Caco-2 (cell line): ENCODE data around the gene PIK3C3. TPM values are rescaled to one million over a fixed set of nuclear protein-coding genes. Genes with fewer than 3 reads are reported as not detected.

ENCODE experiments used
- BruUV-seq: library from RNA; stranded (reverse); fragments of 400-500 nt; replicated peaks from 2 replicates; lab custom pipeline; 2021; lab: Mats Ljungman, UMichigan
- CTCF ChIA-PET: fragments of 300-600 bp; sonication (Branson Sonifier 250); formaldehyde crosslinking; loops from one replicate; lab custom pipeline; 2022; ENCODE audit warnings: antibody characterized with exemption; lab: Charles Lee
- POLR2A ChIA-PET: fragments of 300-600 bp; sonication (Branson Sonifier 250); formaldehyde crosslinking; loops from one replicate; lab custom pipeline; 2022; ENCODE audit warnings: antibody characterized with exemption; lab: Charles Lee
- DNase-seq, 2 experiments: peaks; one replicate each; pipeline versions ENCODE4 v3.0.0 to v3.0.0-alpha.2; 2020 to 2022
- H3K27me3 ChIP-seq: replicated peaks from 2 replicates; pipeline ENCODE4 v1.6.0; 2011; ENCODE audit warnings: low read length; ENCODE audit not compliant: control insufficient read depth, insufficient read depth
- H3K36me3 ChIP-seq: 2 replicates; pipeline ENCODE4 v1.5.1; 2011; ENCODE audit warnings: low read length; ENCODE audit not compliant: control insufficient read depth, insufficient read depth
- H3K4me1 ChIP-seq: fragments of 250-450 bp; sonication (Bioruptor Pico); 2 replicates; pipeline ENCODE4 v1.5.1; 2020; ENCODE audit warnings: mild to moderate bottlenecking
- H3K4me3 ChIP-seq: 2 replicates; pipeline ENCODE4 v1.5.1; 2011; ENCODE audit warnings: low read depth, mild to moderate bottlenecking, control low read depth, low read length
- H3K9me3 ChIP-seq: fragments of 250-450 bp; sonication (Bioruptor Pico); 2 replicates; pipeline ENCODE4 v1.5.1; 2020; ENCODE audit warnings: mild to moderate bottlenecking, moderate library complexity
- H3K27ac Mint-ChIP-seq: one replicate; pipeline ENCODE4 v1.8.0; 2022; ENCODE audit warnings: mixed read lengths; ENCODE audit not compliant: unreplicated experiment
- H3K27me3 Mint-ChIP-seq: one replicate; pipeline ENCODE4 v1.8.0; 2022; ENCODE audit warnings: mixed read lengths; ENCODE audit not compliant: insufficient read depth, unreplicated experiment
- H3K36me3 Mint-ChIP-seq: one replicate; pipeline ENCODE4 v1.8.0; 2022; ENCODE audit warnings: mild to moderate bottlenecking, mixed read lengths; ENCODE audit not compliant: insufficient read depth, unreplicated experiment
- H3K4me1 Mint-ChIP-seq: one replicate; pipeline ENCODE4 v1.8.0; 2022; ENCODE audit warnings: low read depth, mixed read lengths; ENCODE audit not compliant: unreplicated experiment
- H3K4me3 Mint-ChIP-seq: one replicate; pipeline ENCODE4 v1.8.0; 2022; ENCODE audit warnings: mild to moderate bottlenecking, moderate library complexity, mixed read lengths; ENCODE audit not compliant: unreplicated experiment
- H3K9me3 Mint-ChIP-seq: one replicate; pipeline ENCODE4 v1.8.0; 2022; ENCODE audit warnings: mixed read lengths; ENCODE audit not compliant: unreplicated experiment
- intact Hi-C: fragments of 100-400 bp; cut with micrococcal nuclease; formaldehyde crosslinking; loops from one replicate; pipeline ENCODE4 v1.10.0; 2022; ENCODE audit not compliant: unreplicated experiment
- total RNA-seq: library from RNA; stranded (reverse); gene quantifications from 2 replicates; pipeline ENCODE4 v1.2.3, GENCODE V29; 2022
- TF ChIP-seq, protein P1 (sequence below), 2 experiments: fragments of 200-600 bp in 1 of 2; IDR thresholded peaks; 1 replicate in 1 of 2; 2 replicates in 1 of 2; pipeline versions ENCODE4 v1.5.1 to v1.8.0; 2011 to 2022; ENCODE audit warnings: antibody characterized with exemption in 1 of 2, control low read depth in 1 of 2, inconsistent platforms in 1 of 2, low read depth in 1 of 2, low read length in 1 of 2, mild to moderate bottlenecking in 1 of 2, moderate library complexity in 1 of 2; ENCODE audit not compliant: insufficient read depth in 1 of 2, severe bottlenecking in 1 of 2, unreplicated experiment in 1 of 2

The PIK3C3 gene
- total RNA-seq, 1 experiment from 2014 or later: 19.7 TPM

DNA sequence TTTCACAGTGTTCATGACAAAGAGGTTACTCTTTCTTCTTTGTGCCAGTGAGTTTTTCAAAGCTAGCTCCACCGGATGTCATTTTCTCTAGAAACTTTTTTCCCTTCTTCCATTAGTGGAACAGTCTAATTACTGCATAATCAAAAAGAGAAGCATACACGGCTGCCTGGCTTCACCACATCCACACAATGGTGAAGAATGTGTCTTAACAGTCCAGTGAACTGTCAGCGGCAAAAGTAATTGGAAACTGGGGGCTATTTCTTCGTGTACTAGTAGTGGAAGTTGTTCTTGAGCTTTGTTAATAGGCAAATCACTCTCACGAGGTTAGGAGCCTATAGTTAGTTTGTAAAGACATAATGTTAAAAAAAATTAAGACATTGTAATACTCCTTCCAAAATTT is 32.9 kb upstream of the PIK3C3 start:
- no peaks in the 10 kb centered on the region for H3K4me1 ChIP-seq
- peaks cover 5% of the 10 kb centered on the region for H3K27me3 Mint-ChIP-seq
- ChIA-PET CTCF (no interaction called here), POLR2A (no interaction called here)
- no peak overlapping the region for H3K27ac Mint-ChIP-seq
- intact Hi-C loops: no loop called here
- TF ChIP-seq, protein P1, sequence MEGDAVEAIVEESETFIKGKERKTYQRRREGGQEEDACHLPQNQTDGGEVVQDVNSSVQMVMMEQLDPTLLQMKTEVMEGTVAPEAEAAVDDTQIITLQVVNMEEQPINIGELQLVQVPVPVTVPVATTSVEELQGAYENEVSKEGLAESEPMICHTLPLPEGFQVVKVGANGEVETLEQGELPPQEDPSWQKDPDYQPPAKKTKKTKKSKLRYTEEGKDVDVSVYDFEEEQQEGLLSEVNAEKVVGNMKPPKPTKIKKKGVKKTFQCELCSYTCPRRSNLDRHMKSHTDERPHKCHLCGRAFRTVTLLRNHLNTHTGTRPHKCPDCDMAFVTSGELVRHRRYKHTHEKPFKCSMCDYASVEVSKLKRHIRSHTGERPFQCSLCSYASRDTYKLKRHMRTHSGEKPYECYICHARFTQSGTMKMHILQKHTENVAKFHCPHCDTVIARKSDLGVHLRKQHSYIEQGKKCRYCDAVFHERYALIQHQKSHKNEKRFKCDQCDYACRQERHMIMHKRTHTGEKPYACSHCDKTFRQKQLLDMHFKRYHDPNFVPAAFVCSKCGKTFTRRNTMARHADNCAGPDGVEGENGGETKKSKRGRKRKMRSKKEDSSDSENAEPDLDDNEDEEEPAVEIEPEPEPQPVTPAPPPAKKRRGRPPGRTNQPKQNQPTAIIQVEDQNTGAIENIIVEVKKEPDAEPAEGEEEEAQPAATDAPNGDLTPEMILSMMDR (IDR thresholded peaks at IDR 0.05; ENCODE audit: insufficient read depth in 1 of 2, low read depth in 1 of 2, low read length in 1 of 2, severe bottlenecking in 1 of 2, unreplicated experiment in 1 of 2): no peak
- no peaks in the 10 kb centered on the region for H3K4me1 Mint-ChIP-seq
- H3K4me3 ChIP-seq: no peak overlapping the region
- no peak overlapping the region for H3K4me3 Mint-ChIP-seq
- H3K36me3 Mint-ChIP-seq: no peaks in the 10 kb centered on the region
- DNase-seq: no peak
- H3K27me3 ChIP-seq: no peaks in the 10 kb centered on the region
- H3K36me3 ChIP-seq: no peaks in the 10 kb centered on the region
- H3K9me3 ChIP-seq: no peaks in the 10 kb centered on the region
- no TSS peak for BruUV-seq
- no peaks in the 10 kb centered on the region for H3K9me3 Mint-ChIP-seq

DNA sequence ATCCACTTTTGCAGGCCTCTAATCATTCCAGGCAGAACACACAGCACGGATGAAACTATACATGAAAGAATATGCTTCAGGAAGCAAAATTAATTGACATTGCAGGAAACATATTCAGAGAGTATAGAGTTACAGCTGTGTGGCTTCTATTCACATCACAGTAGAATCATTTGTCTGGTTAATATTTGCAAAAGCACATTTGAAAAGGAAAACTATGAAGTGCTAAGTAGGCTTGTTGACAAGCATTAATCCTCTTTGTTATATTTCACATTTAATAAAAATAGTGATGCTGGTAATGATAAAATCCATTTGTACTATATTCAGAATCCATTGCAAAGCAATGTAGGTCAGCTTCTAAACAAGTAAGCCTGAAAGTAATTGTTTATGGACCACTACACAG is 32.2 kb upstream of the PIK3C3 start:
- H3K4me3 Mint-ChIP-seq: no peak overlapping the region
- CTCF ChIA-PET: no interaction called here
- Histone ChIP-seq H3K4me1 (no peaks in the 10 kb centered on the region), H3K9me3 (no peaks in the 10 kb centered on the region), H3K27me3 (no peaks in the 10 kb centered on the region), H3K4me3 (no peak overlapping the region), H3K36me3 (no peaks in the 10 kb centered on the region)
- DNase-seq: no peak
- H3K9me3 Mint-ChIP-seq: no peaks in the 10 kb centered on the region
- intact Hi-C loops: no loop called here
- no peaks in the 10 kb centered on the region for H3K36me3 Mint-ChIP-seq
- H3K27me3 Mint-ChIP-seq: peaks cover 5% of the 10 kb centered on the region
- no peak overlapping the region for H3K27ac Mint-ChIP-seq
- TF ChIP-seq, protein P1 (IDR thresholded peaks at IDR 0.05; ENCODE audit: insufficient read depth in 1 of 2, low read depth in 1 of 2, low read length in 1 of 2, severe bottlenecking in 1 of 2, unreplicated experiment in 1 of 2): no peak
- BruUV-seq: no TSS peak
- POLR2A ChIA-PET: no interaction called here
- no peaks in the 10 kb centered on the region for H3K4me1 Mint-ChIP-seq

DNA sequence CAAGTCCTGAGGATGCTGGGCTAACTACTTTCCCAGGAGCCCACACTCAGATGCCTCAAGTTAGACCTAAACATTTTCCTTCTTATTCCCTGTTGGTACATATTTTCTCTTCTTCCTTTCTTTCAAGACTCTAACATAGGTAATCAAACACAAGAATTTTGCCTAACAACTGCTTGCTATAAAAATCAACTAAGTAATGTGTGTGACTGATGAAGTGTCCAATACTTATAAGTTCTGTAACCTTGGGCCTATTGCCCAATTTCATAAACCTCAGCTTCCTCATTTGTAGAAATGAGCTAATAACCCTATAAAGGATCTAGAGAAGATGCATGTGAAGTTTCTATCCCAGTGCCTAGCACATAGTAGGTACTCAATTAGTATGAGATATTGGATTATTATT is 31.6 kb upstream of the PIK3C3 start:
- intact Hi-C loops: no loop called here
- TF ChIP-seq, protein P1 (IDR thresholded peaks at IDR 0.05; ENCODE audit: insufficient read depth in 1 of 2, low read depth in 1 of 2, low read length in 1 of 2, severe bottlenecking in 1 of 2, unreplicated experiment in 1 of 2): no peak
- H3K4me1 Mint-ChIP-seq: no peaks in the 10 kb centered on the region
- no TSS peak for BruUV-seq
- Histone ChIP-seq H3K4me3 (no peak overlapping the region), H3K27me3 (no peaks in the 10 kb centered on the region), H3K36me3 (no peaks in the 10 kb centered on the region), H3K9me3 (no peaks in the 10 kb centered on the region), H3K4me1 (no peaks in the 10 kb centered on the region)
- peaks cover 5% of the 10 kb centered on the region for H3K27me3 Mint-ChIP-seq
- no peak overlapping the region for H3K4me3 Mint-ChIP-seq
- ChIA-PET CTCF (no interaction called here), POLR2A (no interaction called here)
- DNase-seq: no peak
- H3K27ac Mint-ChIP-seq: no peak overlapping the region
- H3K36me3 Mint-ChIP-seq: no peaks in the 10 kb centered on the region
- H3K9me3 Mint-ChIP-seq: no peaks in the 10 kb centered on the region
